HG03135 (cell line): Measurements from ENCODE around the gene NUMBL.
"Not testable (repeated sequence)": the region's sequence is repeated elsewhere in the genome, so short reads cannot be mapped to it uniquely, and the experiment has no call there.

Experiments used
- ATAC-seq: cut with Tn5 transposase; IDR thresholded peaks from one replicate; pipeline ENCODE4 v1.9.1; 2021; ENCODE audit warnings: mild to moderate bottlenecking, moderate library complexity; ENCODE audit not compliant: unreplicated experiment

NUMBL gene

DNA sequence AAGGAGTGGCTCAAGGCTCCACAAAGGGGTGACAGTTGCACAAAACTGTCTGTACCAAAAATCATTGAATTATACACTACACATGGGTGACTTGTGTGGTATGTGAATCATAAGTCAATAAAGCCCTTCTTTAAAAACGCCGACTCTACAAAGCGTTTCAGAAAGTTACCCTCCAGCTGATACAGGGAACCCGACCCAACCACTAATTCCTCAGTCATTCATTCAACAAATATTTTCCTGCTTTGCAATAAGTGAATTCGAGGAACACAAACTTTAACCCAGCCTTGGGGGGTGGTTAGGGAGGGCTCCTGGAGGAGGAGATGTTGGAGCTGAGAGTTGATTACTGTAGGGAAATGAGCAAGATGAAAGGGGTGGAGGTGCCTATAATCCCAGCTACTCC lies 57.2 kb downstream of the NUMBL start:
- ATAC-seq, result no peak

GRCh38 chr19:40632311-40633036 lies 58.0 kb downstream of the NUMBL start:
- ATAC-seq, result no peak

DNA sequence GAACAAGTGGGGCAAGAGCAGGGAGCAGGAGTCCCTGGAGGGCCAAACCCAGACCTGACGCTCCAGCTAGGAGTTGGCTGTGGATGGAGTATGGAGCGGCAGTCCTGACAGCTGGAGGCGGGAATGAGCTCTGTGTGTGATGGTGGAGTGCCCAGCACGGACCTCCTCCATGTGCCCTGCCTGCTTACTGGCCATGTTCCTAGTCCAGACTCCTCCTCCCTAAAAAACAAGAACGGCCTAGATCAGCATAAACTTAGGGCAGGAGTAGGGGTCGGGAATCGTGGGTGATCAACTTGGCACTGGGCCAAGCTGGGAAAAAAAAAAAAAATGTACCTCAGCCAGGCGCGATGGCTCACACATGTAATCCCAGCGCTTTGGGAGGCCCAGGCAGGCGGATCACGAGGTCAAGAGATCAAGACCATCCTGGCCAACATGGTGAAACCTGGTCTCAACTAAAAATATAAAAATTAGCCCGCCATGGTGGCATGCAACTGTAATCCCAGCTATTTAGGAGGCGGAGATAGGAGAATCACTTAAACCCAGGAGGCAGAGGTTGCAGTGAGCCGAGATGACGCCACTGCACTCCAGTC lies 59.8 kb downstream of the NUMBL start:
- no peak for ATAC-seq

GRCh38 chr19:40629346-40629745 lies 61.1 kb downstream of the NUMBL start:
- ATAC-seq, result no peak

DNA sequence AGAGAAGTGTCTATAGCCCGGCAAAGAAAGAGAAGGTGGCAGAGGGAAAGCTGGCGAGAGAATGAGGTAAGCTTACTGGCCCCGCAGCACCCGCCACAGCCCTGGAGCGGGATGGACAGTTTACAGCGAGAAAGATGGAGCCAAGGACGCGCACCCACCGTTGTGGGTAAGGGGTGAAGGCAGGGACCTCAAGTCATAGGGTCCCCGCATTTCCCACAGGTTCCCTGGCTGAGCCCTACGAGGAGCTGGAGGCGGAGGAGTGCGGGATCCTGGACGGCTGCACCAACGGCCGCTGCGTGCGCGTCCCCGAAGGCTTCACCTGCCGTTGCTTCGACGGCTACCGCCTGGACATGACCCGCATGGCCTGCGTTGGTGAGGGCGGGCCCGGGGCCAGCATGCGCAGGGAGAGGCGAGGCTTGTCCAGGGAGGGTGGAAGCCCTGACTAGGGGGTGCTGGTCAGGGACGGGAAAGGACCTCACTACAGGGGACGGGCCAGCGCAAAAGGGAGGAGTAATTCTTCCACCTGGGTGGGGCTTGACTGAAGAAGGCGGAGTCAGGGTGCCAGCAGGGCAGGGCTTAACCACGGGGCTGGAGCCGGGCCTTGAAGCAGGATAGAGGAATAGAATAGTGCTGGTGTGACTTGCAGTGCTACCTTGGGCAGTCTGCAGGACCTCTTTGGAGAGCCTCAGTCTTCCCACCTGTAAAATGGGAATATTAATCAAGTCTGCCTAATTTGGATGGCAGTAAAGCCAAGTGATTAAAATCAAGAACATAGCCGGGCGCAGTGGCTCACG lies 62.8 kb downstream of the NUMBL start:
- no peak for ATAC-seq

DNA sequence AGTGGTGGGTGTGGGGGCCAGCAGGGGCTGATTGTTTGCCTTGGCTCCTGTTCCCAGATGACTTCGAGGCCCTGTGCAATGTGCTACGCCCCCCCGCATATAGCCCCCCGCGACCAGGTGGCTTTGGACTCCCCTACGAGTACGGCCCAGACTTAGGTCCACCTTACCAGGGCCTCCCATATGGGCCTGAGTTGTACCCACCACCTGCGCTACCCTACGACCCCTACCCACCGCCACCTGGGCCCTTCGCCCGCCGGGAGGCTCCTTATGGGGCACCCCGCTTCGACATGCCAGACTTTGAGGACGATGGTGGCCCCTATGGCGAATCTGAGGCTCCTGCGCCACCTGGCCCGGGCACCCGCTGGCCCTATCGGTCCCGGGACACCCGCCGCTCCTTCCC lies 63.5 kb downstream of the NUMBL start:
- ATAC-seq, result no peak

DNA sequence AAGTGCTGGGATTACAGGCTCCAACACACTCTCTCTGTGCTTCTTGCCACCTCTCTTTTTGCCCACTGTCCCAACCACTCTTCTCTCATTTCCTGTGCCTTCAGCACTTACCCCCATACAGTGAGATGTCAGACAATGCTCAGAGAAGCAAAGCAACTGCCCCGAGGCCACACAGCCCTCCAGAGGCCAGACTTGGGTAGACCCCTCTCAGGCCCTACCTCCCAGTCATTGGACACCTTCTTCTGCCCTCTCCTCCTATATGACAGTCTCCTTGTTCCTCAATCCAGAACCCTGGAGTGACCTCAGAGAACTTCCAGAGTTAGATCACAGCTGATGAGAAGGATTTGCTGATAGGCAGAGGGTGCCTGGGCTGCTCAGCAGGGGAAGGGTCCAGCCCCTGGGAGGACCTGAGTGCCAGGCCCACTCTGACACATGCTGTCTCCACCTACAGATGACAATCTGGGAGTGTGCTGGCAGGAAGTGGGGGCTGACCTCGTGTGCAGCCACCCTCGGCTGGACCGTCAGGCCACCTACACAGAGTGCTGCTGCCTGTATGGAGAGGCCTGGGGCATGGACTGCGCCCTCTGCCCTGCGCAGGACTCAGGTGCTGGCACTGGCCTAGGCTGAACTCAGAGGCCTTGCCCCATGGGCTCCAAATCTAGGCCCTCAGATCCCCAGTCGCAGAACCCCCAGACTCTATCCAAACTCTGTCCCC lies 64.9 kb downstream of the NUMBL start:
- no peak for ATAC-seq

GRCh38 chr19:40624369-40625153 lies 65.9 kb downstream of the NUMBL start:
- not testable (repeated sequence) for ATAC-seq

GRCh38 chr19:40623403-40624251 lies 66.8 kb downstream of the NUMBL start:
- ATAC-seq, result no peak

DNA sequence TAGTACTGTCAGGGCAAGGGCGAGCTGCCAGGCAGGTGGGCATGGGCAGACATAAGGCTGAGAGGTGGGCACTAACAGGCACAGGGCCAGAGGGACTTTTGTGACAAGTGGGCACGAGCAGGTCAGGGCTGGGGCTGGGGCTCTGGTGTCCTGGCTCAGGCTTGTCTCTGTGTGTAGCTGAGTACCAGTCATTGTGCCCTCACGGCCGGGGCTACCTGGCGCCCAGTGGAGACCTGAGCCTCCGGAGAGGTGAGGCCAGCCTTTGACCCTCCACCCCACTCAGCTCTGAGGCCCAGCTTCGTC lies 67.7 kb downstream of the NUMBL start:
- ATAC-seq, result no peak

DNA sequence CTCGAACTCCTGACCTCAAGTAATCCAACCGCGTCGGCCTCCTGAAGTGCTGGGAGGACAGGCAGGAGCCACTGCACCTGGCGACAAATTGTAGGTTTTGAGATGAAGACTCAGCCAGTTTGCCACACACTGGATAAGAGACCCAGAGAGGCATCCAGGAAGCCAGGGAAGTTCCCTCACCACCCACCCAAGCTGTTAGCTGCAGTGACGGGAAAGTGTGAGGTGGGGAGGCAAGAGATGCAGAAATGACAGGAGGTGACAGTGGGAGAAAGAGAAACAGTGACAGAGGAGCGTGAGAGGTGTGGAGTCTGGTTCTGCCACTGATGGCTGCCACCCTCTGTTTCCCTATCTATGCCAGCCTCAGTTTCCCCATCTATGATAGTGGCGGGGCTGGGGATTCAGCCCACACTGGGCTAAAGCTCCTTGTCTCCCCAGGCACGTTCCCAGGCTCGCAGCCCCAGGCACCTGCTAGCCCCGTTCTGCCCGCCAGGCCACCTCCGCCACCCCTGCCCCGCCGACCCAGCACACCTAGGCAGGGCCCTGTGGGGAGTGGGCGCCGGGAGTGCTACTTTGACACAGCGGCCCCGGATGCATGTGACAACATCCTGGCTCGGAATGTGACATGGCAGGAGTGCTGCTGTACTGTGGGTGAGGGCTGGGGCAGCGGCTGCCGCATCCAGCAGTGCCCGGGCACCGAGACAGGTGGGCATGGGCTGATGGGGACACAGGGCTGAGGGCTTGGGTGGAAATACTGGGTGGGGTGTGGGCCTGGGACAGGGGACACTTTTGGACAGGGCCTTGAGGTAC lies 68.3 kb downstream of the NUMBL start:
- no peak for ATAC-seq

DNA sequence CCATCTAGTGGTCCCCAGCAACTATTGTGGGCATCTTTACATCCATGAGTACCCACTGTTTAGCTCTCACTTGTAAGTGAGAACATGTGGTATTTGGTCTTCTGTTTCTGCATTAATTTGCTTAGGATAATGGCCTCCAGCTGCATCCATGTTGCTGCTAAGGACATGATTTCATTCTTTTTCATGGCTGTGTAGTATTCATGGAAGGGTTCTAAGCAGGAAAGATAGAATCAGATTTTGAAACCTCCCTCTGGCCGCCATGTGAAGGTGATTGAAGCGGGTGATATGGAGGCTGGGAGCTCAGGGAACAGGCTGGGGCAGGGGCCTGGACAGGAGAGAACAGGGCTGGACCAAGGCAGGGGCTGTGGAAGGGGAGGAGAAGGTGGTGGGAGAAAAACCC lies 69.2 kb downstream of the NUMBL start:
- no peak for ATAC-seq

DNA sequence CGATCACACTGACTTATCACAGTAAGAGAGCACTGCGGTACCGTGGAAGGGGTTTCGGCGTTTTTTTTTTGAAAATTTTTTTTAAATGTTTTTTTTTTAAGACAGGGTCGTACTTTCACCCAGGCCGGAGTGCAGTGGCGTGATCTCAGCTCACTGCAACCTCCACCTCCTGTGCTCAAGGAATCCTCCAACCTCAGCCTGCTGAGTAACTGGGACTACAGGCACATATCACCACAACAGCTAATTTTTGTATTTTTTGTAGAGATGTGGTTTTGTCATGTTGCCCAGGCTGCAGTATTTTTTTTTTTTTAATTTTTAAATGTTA lies 70.3 kb downstream of the NUMBL start:
- no peak for ATAC-seq

DNA sequence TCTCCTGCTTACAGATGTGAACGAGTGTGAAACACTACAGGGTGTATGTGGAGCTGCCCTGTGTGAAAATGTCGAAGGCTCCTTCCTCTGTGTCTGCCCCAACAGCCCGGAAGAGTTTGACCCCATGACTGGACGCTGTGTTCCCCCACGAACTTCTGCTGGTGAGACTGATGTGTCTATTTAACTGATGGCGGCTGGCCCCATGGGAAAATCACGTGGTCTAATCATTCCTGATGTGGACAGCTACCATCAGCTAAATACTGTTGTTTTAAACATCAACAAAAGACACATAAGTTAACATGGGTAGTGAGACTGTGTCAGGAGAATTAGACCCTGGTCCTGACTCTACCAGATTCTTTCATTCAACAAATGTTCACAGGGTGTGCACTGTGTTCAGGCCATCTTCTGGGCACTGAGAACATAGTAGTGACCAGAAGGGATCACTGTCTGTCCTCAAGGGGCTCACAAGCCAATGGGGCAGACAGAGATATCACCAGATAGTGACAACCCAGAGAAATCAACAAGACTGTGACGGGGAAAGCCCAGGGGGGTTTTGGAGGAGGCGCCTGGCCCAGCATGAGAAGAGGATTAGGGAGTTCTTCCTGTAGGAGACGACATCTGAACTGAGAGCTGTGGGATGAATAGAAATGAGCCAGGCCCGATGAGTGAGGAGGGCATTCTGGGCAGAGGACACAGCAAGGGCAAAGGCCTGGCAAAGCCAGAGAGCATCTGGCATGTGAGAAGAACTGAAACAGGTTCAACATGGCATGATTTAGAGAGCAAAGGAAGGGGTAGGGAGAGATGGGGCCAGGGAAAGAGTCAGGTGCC lies 70.9 kb downstream of the NUMBL start:
- no peak for ATAC-seq

DNA sequence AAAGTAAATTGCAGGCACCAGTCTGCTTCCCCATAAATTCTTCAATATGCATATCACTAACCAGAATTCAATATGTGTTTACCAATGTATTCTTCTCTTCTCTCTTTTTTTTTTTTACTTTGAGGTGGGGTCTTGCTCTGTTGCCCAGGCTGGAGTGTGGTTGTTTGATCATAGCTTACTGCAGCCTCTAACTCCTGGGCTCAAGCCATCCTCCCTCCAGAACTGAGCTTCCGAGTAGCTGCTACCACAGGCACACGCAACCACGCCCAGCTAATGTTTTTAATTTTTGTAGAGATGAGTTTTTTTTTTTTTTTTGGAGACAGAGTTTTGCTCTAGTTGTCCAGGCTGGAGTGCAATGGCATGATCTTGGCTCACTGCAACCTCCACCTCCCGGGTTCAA lies 72.5 kb downstream of the NUMBL start:
- ATAC-seq, result no peak

DNA sequence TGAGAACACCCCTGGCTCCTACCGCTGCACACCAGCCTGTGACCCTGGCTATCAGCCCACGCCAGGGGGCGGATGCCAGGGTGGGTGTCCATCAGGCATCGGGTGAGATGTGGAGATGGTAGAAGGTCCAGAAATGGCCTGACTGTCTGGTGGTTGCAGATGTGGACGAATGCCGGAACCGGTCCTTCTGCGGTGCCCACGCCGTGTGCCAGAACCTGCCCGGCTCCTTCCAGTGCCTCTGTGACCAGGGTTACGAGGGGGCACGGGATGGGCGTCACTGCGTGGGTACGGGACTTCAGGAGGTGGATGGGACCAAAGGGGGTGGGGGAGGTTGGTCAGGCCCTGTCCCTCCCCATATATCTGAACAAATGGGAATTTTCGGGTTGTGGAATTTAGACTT lies 73.5 kb downstream of the NUMBL start:
- ATAC-seq, result no peak

GRCh38 chr19:40616178-40616577 lies 74.3 kb downstream of the NUMBL start:
- ATAC-seq, result no peak
